ENCODE results near the gene LAPTM5.

Gene LAPTM5

GRCh38 chr1:30714536-30715090 lies 43.0 kb downstream of the LAPTM5 start:
- DNase-seq (ENCODE audit: low read depth) = no peak

- no peak for DNase-seq (ENCODE audit: low read depth)
These were observed 43.5 kb downstream of the LAPTM5 start for GRCh38 chr1:30714025-30714424.

GRCh38 chr1:30713311-30713710 lies 44.3 kb downstream of the LAPTM5 start:
- no peak for DNase-seq (ENCODE audit: low read depth)

GRCh38 chr1:30712583-30712982 lies 45.0 kb downstream of the LAPTM5 start:
- DNase-seq (ENCODE audit: low read depth) = no peak

- no peak for DNase-seq (ENCODE audit: low read depth)
These were observed 47.2 kb downstream of the LAPTM5 start for GRCh38 chr1:30710407-30710806.

- no peak for DNase-seq (ENCODE audit: low read depth)
These were observed 49.2 kb downstream of the LAPTM5 start for GRCh38 chr1:30708361-30708728.

- peak; percentile 32 for DNase-seq (ENCODE audit: low read depth)
These were observed 49.9 kb downstream of the LAPTM5 start for GRCh38 chr1:30707412-30708360.

GRCh38 chr1:30706528-30706927 lies 51.0 kb downstream of the LAPTM5 start:
- no peak for DNase-seq (ENCODE audit: low read depth)

- no peak for DNase-seq (ENCODE audit: low read depth)
These were observed 51.9 kb downstream of the LAPTM5 start for GRCh38 chr1:30705698-30706097.

- no peak for DNase-seq (ENCODE audit: low read depth)
These were observed 52.6 kb downstream of the LAPTM5 start for GRCh38 chr1:30704765-30705509.

GRCh38 chr1:30704271-30704670 lies 53.3 kb downstream of the LAPTM5 start:
- peak; percentile 24 for DNase-seq (ENCODE audit: low read depth)

- DNase-seq (ENCODE audit: low read depth) = no peak
These were observed 54.8 kb downstream of the LAPTM5 start for GRCh38 chr1:30702823-30703222.

GRCh38 chr1:30701258-30701633 lies 56.3 kb downstream of the LAPTM5 start:
- no peak for DNase-seq (ENCODE audit: low read depth)

- DNase-seq (ENCODE audit: low read depth) = peak; percentile 59
These were observed 56.9 kb downstream of the LAPTM5 start for GRCh38 chr1:30700528-30701257.

- DNase-seq (ENCODE audit: low read depth) = no peak
These were observed 57.8 kb downstream of the LAPTM5 start for GRCh38 chr1:30699762-30700161.

- DNase-seq (ENCODE audit: low read depth) = peak; percentile 26
These were observed 59.1 kb downstream of the LAPTM5 start for GRCh38 chr1:30698401-30698981.

- DNase-seq (ENCODE audit: low read depth) = peak; percentile 20
These were observed 59.8 kb downstream of the LAPTM5 start for GRCh38 chr1:30697571-30698376.

GRCh38 chr1:30696831-30697230 lies 60.7 kb downstream of the LAPTM5 start:
- no peak for DNase-seq (ENCODE audit: low read depth)

GRCh38 chr1:30695439-30695841 lies 62.1 kb downstream of the LAPTM5 start:
- DNase-seq (ENCODE audit: low read depth) = peak; percentile 64

GRCh38 chr1:30694280-30695175 lies 63.0 kb downstream of the LAPTM5 start:
- no peak for DNase-seq (ENCODE audit: low read depth)

Measured in fibroblast of the conjunctiva (primary cell).